ENCODE results near the gene PPARA.

Gene PPARA

DNA sequence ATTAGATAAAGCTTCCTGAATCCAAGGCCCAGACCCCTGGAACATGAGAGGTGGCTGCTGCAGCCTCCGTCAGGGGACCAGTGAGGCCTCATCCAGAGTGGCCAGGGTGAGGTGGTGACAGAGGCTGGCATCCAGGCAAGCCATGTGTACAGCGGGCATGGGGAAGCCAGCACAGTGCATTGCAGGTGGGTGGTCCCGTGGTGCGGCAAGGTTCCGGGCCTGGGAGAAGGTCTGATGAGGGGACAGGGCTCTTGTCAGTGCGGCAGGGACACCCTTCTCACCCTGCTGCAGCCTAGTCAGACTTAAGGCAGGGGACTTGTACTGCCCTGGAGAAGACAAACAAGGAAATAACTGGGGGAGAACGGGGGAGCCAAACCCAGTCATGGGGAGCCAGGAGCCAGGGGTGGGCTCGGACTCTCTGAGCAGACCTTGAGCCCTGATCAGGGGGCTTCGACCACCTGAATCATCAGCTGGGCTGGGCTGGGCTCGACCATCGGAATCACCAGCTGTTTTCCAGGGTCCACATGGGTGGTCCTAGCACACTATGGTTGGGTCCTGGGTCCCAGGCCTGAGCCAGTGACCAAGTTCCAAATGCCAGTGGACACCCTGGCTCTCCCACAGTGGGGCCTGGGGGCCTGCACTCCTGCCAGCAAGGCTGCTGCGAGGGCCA is 122.6 kb downstream of the PPARA start:
- Histone ChIP-seq H2AFZ (ENCODE audit: low read length) (no peak overlapping the region), H3K9ac (ENCODE audit: low read length) (no peak overlapping the region), H3F3A (ENCODE audit: insufficient read depth, low read length) (no peaks in the 10 kb centered on the region), H3K27me3 (ENCODE audit: insufficient read depth, low read length) (peaks cover 7% of the 10 kb centered on the region), H3K4me3 (ENCODE audit: low read depth, low read length, poor library complexity, severe bottlenecking) (no peak overlapping the region), H3K4me2 (ENCODE audit: low read length) (no peak overlapping the region), H3K27ac (ENCODE audit: low read depth, low read length, poor library complexity, severe bottlenecking) (no peak overlapping the region), H3K4me1 (ENCODE audit: insufficient read depth, low read length, severe bottlenecking) (peaks cover 6% of the 10 kb centered on the region), H3K9me3 (ENCODE audit: low read length) (no peaks in the 10 kb centered on the region), H3K79me2 (ENCODE audit: insufficient read depth, low read length) (no peaks in the 10 kb centered on the region), H3K36me3 (ENCODE audit: insufficient read depth, low read length) (no peaks in the 10 kb centered on the region), H3K9me2 (ENCODE audit: low read depth, low read length) (no peaks in the 10 kb centered on the region), H4K20me1 (ENCODE audit: insufficient read depth, low read length) (no peaks in the 10 kb centered on the region)
- TF ChIP-seq EZH2 (IDR thresholded peaks at IDR 0.05; ENCODE audit: borderline replicate concordance, low read length) = no peak
- TF ChIP-seq, protein P1, sequence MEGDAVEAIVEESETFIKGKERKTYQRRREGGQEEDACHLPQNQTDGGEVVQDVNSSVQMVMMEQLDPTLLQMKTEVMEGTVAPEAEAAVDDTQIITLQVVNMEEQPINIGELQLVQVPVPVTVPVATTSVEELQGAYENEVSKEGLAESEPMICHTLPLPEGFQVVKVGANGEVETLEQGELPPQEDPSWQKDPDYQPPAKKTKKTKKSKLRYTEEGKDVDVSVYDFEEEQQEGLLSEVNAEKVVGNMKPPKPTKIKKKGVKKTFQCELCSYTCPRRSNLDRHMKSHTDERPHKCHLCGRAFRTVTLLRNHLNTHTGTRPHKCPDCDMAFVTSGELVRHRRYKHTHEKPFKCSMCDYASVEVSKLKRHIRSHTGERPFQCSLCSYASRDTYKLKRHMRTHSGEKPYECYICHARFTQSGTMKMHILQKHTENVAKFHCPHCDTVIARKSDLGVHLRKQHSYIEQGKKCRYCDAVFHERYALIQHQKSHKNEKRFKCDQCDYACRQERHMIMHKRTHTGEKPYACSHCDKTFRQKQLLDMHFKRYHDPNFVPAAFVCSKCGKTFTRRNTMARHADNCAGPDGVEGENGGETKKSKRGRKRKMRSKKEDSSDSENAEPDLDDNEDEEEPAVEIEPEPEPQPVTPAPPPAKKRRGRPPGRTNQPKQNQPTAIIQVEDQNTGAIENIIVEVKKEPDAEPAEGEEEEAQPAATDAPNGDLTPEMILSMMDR (IDR thresholded peaks at IDR 0.05; ENCODE audit: low read length) = no peak

DNA sequence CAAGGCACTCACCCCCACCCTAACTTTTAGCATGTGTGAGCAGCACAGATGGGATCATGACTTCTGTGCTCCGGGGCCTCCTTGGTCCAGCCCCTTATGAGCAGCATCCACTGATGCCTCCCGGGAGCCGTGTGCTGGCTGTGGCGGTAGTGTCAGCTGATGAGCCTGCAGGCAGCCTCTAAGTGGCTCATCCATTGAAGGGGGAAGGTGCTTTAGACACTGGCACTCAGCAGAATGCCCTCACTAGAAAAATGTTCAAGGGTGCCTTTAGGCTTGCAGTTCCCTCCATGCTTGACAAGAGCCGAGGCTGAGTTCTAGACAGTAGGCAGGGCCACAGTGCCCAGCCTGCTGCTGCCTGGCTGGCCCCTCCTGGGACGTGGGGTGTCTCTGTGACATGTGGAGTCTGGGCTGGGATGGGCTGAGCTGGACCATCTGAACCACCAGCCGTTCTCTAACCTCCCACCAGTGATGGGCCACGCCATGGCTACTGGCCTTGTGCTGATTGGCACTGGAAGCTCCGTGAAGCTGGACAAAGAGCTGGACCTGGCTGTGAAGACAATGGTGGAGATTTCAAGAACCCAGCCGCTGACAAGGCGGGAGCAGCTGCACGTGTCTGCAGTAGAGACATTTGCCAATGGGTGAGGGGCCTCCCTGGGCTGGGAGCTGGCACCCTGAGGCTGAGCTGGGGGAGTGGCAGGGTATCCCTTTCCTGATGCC is 123.3 kb downstream of the PPARA start:
- H3K9ac ChIP-seq (ENCODE audit: low read length) = no peak overlapping the region
- no peak overlapping the region for H3K27ac ChIP-seq (ENCODE audit: low read depth, low read length, poor library complexity, severe bottlenecking)
- H3K9me2 ChIP-seq (ENCODE audit: low read depth, low read length) = no peaks in the 10 kb centered on the region
- no peak overlapping the region for H2AFZ ChIP-seq (ENCODE audit: low read length)
- no peak overlapping the region for H3K4me2 ChIP-seq (ENCODE audit: low read length)
- H4K20me1 ChIP-seq (ENCODE audit: insufficient read depth, low read length) = no peaks in the 10 kb centered on the region
- TF ChIP-seq, protein P1 (IDR thresholded peaks at IDR 0.05; ENCODE audit: low read length) = no peak
- TF ChIP-seq EZH2 (IDR thresholded peaks at IDR 0.05; ENCODE audit: borderline replicate concordance, low read length) = no peak
- H3K4me3 ChIP-seq (ENCODE audit: low read depth, low read length, poor library complexity, severe bottlenecking) = no peak overlapping the region
- H3K4me1 ChIP-seq (ENCODE audit: insufficient read depth, low read length, severe bottlenecking) = no peaks in the 10 kb centered on the region
- H3K79me2 ChIP-seq (ENCODE audit: insufficient read depth, low read length) = no peaks in the 10 kb centered on the region
- no peaks in the 10 kb centered on the region for H3K9me3 ChIP-seq (ENCODE audit: low read length)
- no peaks in the 10 kb centered on the region for H3F3A ChIP-seq (ENCODE audit: insufficient read depth, low read length)
- peaks cover 7% of the 10 kb centered on the region for H3K27me3 ChIP-seq (ENCODE audit: insufficient read depth, low read length)
- no peaks in the 10 kb centered on the region for H3K36me3 ChIP-seq (ENCODE audit: insufficient read depth, low read length)

GRCh38 chr22:46274381-46274780 is 124.1 kb downstream of the PPARA start:
- no peak overlapping the region for H3K4me2 ChIP-seq (ENCODE audit: low read length)
- no peaks in the 10 kb centered on the region for H3K4me1 ChIP-seq (ENCODE audit: insufficient read depth, low read length, severe bottlenecking)
- TF ChIP-seq EZH2 (IDR thresholded peaks at IDR 0.05; ENCODE audit: borderline replicate concordance, low read length) = no peak
- TF ChIP-seq, protein P1 (IDR thresholded peaks at IDR 0.05; ENCODE audit: low read length) = no peak
- no peak overlapping the region for H2AFZ ChIP-seq (ENCODE audit: low read length)
- no peaks in the 10 kb centered on the region for H3K9me3 ChIP-seq (ENCODE audit: low read length)
- H3F3A ChIP-seq (ENCODE audit: insufficient read depth, low read length) = no peaks in the 10 kb centered on the region
- no peaks in the 10 kb centered on the region for H4K20me1 ChIP-seq (ENCODE audit: insufficient read depth, low read length)
- no peak overlapping the region for H3K4me3 ChIP-seq (ENCODE audit: low read depth, low read length, poor library complexity, severe bottlenecking)
- H3K27me3 ChIP-seq (ENCODE audit: insufficient read depth, low read length) = peaks cover 9% of the 10 kb centered on the region
- no peaks in the 10 kb centered on the region for H3K9me2 ChIP-seq (ENCODE audit: low read depth, low read length)
- no peak overlapping the region for H3K27ac ChIP-seq (ENCODE audit: low read depth, low read length, poor library complexity, severe bottlenecking)
- H3K79me2 ChIP-seq (ENCODE audit: insufficient read depth, low read length) = no peaks in the 10 kb centered on the region
- no peak overlapping the region for H3K9ac ChIP-seq (ENCODE audit: low read length)
- H3K36me3 ChIP-seq (ENCODE audit: insufficient read depth, low read length) = no peaks in the 10 kb centered on the region

Measured in OCI-LY1 (cell line).